Osteoblast (primary cell): Measurements from ENCODE around the gene WDR53. TPM values are rescaled to one million over a fixed set of nuclear protein-coding genes. Genes with fewer than 3 reads are reported as not detected.

Experiments
- DNase-seq: peaks from one replicate; pipeline ENCODE4 v3.0.0; 2011; ENCODE audit warnings: low spot score, mixed read lengths; ENCODE audit not compliant: insufficient read length; ENCODE audit errors: missing footprints
- H2AFZ ChIP-seq: 2 replicates; pipeline ENCODE4 v1.6.0; 2011; ENCODE audit warnings: mild to moderate bottlenecking, low read length
- H3K27ac ChIP-seq: 2 replicates; pipeline ENCODE4 v1.5.1; 2011; ENCODE audit warnings: mild to moderate bottlenecking, low read depth, low read length, moderate library complexity
- H3K27me3 ChIP-seq: 2 replicates; pipeline ENCODE4 v1.6.0; 2012; ENCODE audit warnings: mild to moderate bottlenecking, control low read depth, inconsistent platforms, low read length, moderate library complexity; ENCODE audit not compliant: insufficient read depth
- H3K36me3 ChIP-seq: 2 replicates; pipeline ENCODE4 v1.5.1; 2011; ENCODE audit warnings: mild to moderate bottlenecking, low read length, control low read depth, moderate library complexity; ENCODE audit not compliant: insufficient read depth
- H3K4me1 ChIP-seq: 2 replicates; pipeline ENCODE4 v1.5.1; 2011; ENCODE audit warnings: mild to moderate bottlenecking, low read length, control low read depth, moderate library complexity; ENCODE audit not compliant: insufficient read depth
- H3K4me2 ChIP-seq: 2 replicates; pipeline ENCODE4 v1.6.0; 2011; ENCODE audit warnings: mild to moderate bottlenecking, low read length; ENCODE audit not compliant: insufficient read depth
- H3K4me3 ChIP-seq: fragments of 200-600 bp; sonication (generic); 3 replicates; pipeline ENCODE4 v1.5.1; 2012; ENCODE audit warnings: mild to moderate bottlenecking, low read length, inconsistent platforms; ENCODE audit not compliant: insufficient read depth
- H3K79me2 ChIP-seq: 2 replicates; pipeline ENCODE4 v1.6.0; 2012; ENCODE audit warnings: mild to moderate bottlenecking, low read length, control low read depth, inconsistent platforms; ENCODE audit not compliant: insufficient read depth
- H3K9me3 ChIP-seq: 2 replicates; pipeline ENCODE4 v1.5.1; 2011; ENCODE audit warnings: low read depth, low read length, control low read depth
- H4K20me1 ChIP-seq: 2 replicates; pipeline ENCODE4 v1.6.0; 2012; ENCODE audit warnings: mild to moderate bottlenecking, low read length, control low read depth; ENCODE audit not compliant: insufficient read depth
- CTCF ChIP-seq: IDR thresholded peaks from 2 replicates; pipeline ENCODE4 v1.5.1; 2011; ENCODE audit warnings: mild to moderate bottlenecking, low read depth, low read length, moderate library complexity; ENCODE audit errors: extremely low read depth
- total RNA-seq: library from RNA; depleted of rRNA; stranded (reverse); fragments of >200 nt; gene quantifications from 2 replicates; pipeline ENCODE4 v1.2.3, GENCODE V29; 2012

WDR53 gene
- total RNA-seq, 1 donor: 7.2 TPM

DNA sequence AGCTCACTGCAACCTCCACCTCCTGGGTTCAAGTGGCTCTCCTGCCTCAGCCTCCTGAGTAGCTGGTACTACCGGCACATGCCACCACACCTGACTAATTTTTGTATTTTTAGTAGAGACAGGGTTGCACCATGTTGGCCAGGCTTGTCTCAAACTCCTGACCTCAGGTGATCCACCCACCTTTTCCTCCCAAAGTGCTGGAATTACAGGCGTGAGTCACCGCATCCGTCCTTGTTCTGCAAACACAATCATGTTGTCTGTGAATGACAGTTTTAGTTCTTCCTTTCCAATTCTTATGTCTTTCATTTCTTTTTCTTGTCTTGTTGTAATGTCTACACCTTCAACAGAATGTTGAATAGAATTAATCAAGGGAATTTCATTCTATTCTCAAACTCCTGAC lies 36.9 kb downstream of the WDR53 start:
- TF ChIP-seq CTCF: no peak
- Histone ChIP-seq H3K27me3 (peaks cover 4% of the 10 kb centered on the region), H3K79me2 (no peaks in the 10 kb centered on the region), H3K36me3 (no peaks in the 10 kb centered on the region), H2AFZ (no peak overlapping the region), H3K4me1 (no peaks in the 10 kb centered on the region), H4K20me1 (no peaks in the 10 kb centered on the region), H3K27ac (no peak overlapping the region), H3K4me2 (no peak overlapping the region), H3K9me3 (no peaks in the 10 kb centered on the region), H3K4me3 (no peak overlapping the region)
- no peak for DNase-seq

- peak; percentile 63 for TF ChIP-seq CTCF
- no peak overlapping the region for H3K27ac ChIP-seq
- peak overlapping the region; percentile 82 for H3K4me2 ChIP-seq
- no peaks in the 10 kb centered on the region for H3K36me3 ChIP-seq
- H3K27me3 ChIP-seq: peaks cover 4% of the 10 kb centered on the region
- H3K4me3 ChIP-seq: peak overlapping the region; percentile 72
- no peaks in the 10 kb centered on the region for H3K4me1 ChIP-seq
- no peaks in the 10 kb centered on the region for H4K20me1 ChIP-seq
- no peaks in the 10 kb centered on the region for H3K9me3 ChIP-seq
- H3K79me2 ChIP-seq: no peaks in the 10 kb centered on the region
- peak; percentile 99 for DNase-seq
- H2AFZ ChIP-seq: peak overlapping the region; percentile 98
Measured at GRCh38 chr3:196528639-196529233, 39.6 kb downstream of the WDR53 start.

- no peaks in the 10 kb centered on the region for H3K79me2 ChIP-seq
- DNase-seq: no peak
- no peaks in the 10 kb centered on the region for H3K4me1 ChIP-seq
- H3K4me3 ChIP-seq: no peak overlapping the region
- no peaks in the 10 kb centered on the region for H3K36me3 ChIP-seq
- no peak overlapping the region for H2AFZ ChIP-seq
- H3K27me3 ChIP-seq: no peaks in the 10 kb centered on the region
- no peak overlapping the region for H3K4me2 ChIP-seq
- peaks cover 4% of the 10 kb centered on the region for H3K9me3 ChIP-seq
- H3K27ac ChIP-seq: no peak overlapping the region
- no peak for TF ChIP-seq CTCF
- no peaks in the 10 kb centered on the region for H4K20me1 ChIP-seq
Measured at GRCh38 chr3:196525141-196525540, 43.2 kb downstream of the WDR53 start.

- Histone ChIP-seq H3K4me1 (no peaks in the 10 kb centered on the region), H3K9me3 (peaks cover 10% of the 10 kb centered on the region), H4K20me1 (no peaks in the 10 kb centered on the region), H3K27ac (no peak overlapping the region), H3K79me2 (no peaks in the 10 kb centered on the region), H3K36me3 (no peaks in the 10 kb centered on the region), H3K4me3 (no peak overlapping the region), H2AFZ (no peak overlapping the region), H3K4me2 (no peak overlapping the region), H3K27me3 (no peaks in the 10 kb centered on the region)
- TF ChIP-seq CTCF: peak; percentile 24
- no peak for DNase-seq
Measured at GRCh38 chr3:196524527-196524926, 43.8 kb downstream of the WDR53 start.
